SU-DHL-6 (cell line): Measurements from ENCODE around the gene NT5C3A.
"Not testable (repeated sequence)": the region's sequence is repeated elsewhere in the genome, so short reads cannot be mapped to it uniquely, and the experiment has no call there.

Source experiments
- EZH2phosphoT487 ChIP-seq: fragments of 200-600 bp; sonication (generic), shearing (Covaris generic); conservative IDR thresholded peaks from 2 replicates; pipeline ENCODE4 v1.6.1; 2018; ENCODE audit warnings: mild to moderate bottlenecking, antibody characterized with exemption, low read length, moderate library complexity, mixed read lengths
- TF ChIP-seq, protein P1 (sequence below): fragments of 200-600 bp; sonication (generic); IDR thresholded peaks from one replicate; pipeline ENCODE4 v1.5.1; 2017; ENCODE audit warnings: antibody characterized with exemption, mild to moderate bottlenecking, low read length, moderate library complexity; ENCODE audit not compliant: insufficient read depth, poor library complexity, severe bottlenecking

- TF ChIP-seq, protein P1, sequence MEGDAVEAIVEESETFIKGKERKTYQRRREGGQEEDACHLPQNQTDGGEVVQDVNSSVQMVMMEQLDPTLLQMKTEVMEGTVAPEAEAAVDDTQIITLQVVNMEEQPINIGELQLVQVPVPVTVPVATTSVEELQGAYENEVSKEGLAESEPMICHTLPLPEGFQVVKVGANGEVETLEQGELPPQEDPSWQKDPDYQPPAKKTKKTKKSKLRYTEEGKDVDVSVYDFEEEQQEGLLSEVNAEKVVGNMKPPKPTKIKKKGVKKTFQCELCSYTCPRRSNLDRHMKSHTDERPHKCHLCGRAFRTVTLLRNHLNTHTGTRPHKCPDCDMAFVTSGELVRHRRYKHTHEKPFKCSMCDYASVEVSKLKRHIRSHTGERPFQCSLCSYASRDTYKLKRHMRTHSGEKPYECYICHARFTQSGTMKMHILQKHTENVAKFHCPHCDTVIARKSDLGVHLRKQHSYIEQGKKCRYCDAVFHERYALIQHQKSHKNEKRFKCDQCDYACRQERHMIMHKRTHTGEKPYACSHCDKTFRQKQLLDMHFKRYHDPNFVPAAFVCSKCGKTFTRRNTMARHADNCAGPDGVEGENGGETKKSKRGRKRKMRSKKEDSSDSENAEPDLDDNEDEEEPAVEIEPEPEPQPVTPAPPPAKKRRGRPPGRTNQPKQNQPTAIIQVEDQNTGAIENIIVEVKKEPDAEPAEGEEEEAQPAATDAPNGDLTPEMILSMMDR = not testable (repeated sequence)
- TF ChIP-seq EZH2phosphoT487 = not testable (repeated sequence)
Observed at GRCh38 chr7:32992750-32993149, 69.8 kb downstream of the NT5C3A start.
